GM10248 (cell line): Measurements from ENCODE around the gene TPO.

Source experiments
- CTCF ChIA-PET: fragments of 300-600 bp; sonication (Branson Sonifier 250); formaldehyde crosslinking; extraction: SDS; loops from one replicate; lab custom pipeline; 2021; ENCODE audit warnings: antibody characterized with exemption; lab: Yijun Ruan, JAX
- POLR2A ChIA-PET: fragments of 350-650 bp; sonication (Branson Sonifier 250); formaldehyde crosslinking; extraction: SDS; loops from one replicate; lab custom pipeline; 2020; ENCODE audit warnings: antibody characterized with exemption; lab: Yijun Ruan, JAX
- DNase-seq: peaks from one replicate; pipeline ENCODE4 v3.0.0; 2012; ENCODE audit errors: extremely low spot score
- TF ChIP-seq, protein P1 (sequence below): IDR thresholded peaks from 2 replicates; pipeline ENCODE4 v1.5.1; 2012; ENCODE audit warnings: mild to moderate bottlenecking, low read depth; ENCODE audit errors: extremely low read depth, missing control alignments, control extremely low read depth

Gene TPO

GRCh38 chr2:1415501-1415900, 2.2 kb downstream of the TPO start:
- DNase-seq: no peak
- CTCF ChIA-PET: no interaction called here
- TF ChIP-seq, protein P1, sequence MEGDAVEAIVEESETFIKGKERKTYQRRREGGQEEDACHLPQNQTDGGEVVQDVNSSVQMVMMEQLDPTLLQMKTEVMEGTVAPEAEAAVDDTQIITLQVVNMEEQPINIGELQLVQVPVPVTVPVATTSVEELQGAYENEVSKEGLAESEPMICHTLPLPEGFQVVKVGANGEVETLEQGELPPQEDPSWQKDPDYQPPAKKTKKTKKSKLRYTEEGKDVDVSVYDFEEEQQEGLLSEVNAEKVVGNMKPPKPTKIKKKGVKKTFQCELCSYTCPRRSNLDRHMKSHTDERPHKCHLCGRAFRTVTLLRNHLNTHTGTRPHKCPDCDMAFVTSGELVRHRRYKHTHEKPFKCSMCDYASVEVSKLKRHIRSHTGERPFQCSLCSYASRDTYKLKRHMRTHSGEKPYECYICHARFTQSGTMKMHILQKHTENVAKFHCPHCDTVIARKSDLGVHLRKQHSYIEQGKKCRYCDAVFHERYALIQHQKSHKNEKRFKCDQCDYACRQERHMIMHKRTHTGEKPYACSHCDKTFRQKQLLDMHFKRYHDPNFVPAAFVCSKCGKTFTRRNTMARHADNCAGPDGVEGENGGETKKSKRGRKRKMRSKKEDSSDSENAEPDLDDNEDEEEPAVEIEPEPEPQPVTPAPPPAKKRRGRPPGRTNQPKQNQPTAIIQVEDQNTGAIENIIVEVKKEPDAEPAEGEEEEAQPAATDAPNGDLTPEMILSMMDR: no peak
- POLR2A ChIA-PET: no interaction called here

DNA sequence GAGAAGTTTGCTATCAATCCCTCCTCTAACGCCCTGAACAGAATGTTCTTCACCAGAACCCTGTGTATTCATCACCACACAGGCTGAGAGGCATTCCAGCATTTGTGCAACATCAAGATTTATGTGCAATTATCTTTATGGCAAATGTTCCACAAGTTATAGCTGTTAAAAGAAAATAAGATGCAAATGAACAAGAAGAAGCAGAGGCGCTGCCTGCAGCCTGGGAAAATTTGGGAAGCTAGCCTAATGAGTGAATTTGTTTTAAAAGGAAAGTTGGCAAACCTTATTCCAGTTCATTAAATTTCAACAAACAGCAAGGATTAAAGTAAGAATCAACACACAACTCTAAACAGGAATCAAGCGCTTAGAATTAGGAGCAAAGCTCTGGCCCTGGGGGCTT, 5.3 kb downstream of the TPO start:
- no peak for DNase-seq
- POLR2A ChIA-PET: no interaction called here
- TF ChIP-seq, protein P1: no peak
- CTCF ChIA-PET: no interaction called here

DNA sequence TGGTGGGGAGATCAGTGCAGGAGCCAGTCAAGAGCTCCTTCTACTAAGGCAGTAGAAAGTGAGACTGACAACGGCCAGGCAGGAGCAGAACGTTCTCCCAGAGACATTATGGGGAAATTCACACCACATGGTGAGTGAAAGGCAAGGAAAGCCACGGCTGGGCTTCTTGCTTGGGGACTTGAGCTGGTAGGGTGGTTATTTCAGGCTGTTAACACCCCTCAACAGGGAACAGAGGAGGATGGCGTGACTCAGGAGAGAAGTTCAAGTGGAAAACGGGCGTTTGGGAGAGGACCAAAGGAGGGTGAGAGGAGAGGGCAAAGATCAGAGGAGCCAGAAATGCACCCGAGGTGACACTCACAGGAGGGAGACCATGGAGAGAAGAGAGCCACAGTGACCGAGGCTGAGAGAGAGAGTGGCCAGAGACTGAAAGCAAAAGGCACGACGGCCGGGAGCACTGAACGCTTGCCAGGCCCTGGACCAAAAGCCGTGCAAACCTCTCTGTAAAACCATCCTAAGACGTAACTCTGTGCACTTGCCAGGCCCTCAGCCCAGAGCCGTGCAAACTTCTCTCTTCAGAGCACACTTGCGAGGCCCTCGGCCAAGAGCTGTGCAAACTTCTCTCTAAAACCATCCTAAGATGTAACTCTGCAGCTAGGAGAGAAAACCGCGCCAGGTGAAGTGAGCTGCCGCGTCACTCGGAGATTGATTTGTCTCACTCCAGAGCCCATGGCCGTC, 7.7 kb downstream of the TPO start:
- ChIA-PET CTCF (no interaction called here), POLR2A (no interaction called here)
- TF ChIP-seq, protein P1: no peak
- no peak for DNase-seq

- POLR2A ChIA-PET: no interaction called here
- TF ChIP-seq, protein P1: no peak
Observed at GRCh38 chr2:1421731-1422130, 8.5 kb downstream of the TPO start.

DNA sequence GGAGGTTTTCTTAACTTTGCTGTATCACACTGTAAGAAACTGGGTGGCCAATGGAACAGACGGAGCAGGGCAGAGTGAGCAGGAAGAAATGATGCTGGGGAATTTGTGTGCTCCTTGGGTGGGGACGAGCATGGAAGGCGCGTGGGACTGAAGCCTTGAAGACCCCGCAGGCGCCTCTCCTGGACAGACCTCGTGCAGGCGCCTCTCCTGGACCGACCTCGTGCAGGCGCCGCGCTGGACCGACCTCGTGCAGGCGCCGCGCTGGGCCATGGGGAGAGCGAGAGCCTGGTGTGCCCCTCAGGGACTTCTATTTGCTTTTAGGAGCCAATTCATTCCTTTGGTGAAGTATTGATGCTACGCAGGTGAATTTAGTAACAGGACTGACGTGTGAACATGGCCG, 8.9 kb downstream of the TPO start:
- ChIA-PET CTCF (no interaction called here), POLR2A (no interaction called here)
- TF ChIP-seq, protein P1: no peak
- DNase-seq: no peak

More at GRCh38 chr2:1421731-1422130, 8.5 kb downstream of the TPO start:
- CTCF ChIA-PET: no interaction called here
- DNase-seq: no peak

DNA sequence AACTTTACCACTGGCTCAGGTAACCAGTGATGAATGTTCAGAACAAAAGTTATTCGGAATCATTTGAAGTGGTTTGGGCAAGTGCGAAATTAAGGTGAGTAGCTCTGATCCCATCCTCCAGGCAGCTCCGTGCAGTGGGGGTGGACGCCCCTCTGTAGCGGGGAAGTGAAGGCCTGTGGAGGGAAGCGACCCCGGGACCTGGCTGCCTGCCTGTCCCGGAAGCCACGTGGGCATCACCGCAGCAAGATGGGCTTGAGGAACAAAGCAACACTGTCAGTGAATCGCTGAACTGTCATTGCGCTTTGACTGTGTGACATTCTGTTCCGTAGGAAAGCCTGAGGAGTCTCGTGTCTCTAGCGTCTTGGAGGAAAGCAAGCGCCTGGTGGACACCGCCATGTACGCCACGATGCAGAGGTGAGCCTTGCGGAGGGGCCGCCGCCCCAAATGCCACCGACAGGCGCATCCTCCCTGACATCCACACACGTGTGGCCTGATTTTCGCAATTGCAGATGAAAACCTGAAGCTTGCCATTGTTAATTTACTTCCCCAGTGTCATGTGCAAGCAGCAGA, 9.5 kb downstream of the TPO start:
- CTCF ChIA-PET: no interaction called here
- TF ChIP-seq, protein P1: no peak
- no peak for DNase-seq
- POLR2A ChIA-PET: no interaction called here
